Lung microvascular endothelial cell (primary cell): Measurements from ENCODE around the gene NSMF. TPM values are rescaled to one million over a fixed set of nuclear protein-coding genes. Genes with fewer than 3 reads are reported as not detected.
A peak's percentile ranks its signal among the peaks of the same experiment; 100 is the strongest.

ENCODE experiments used
- DNase-seq, 2 donors: peaks; one replicate each; pipeline versions ENCODE4 v3.0.0 to v3.0.0-alpha.2; 2010; ENCODE audit warnings: low read depth in 2 of 2
- total RNA-seq: library from RNA; depleted of rRNA; stranded (reverse); fragments of >200 nt; gene quantifications from 2 replicates; pipeline ENCODE4 v1.2.1, GENCODE V29; 2014

NSMF gene
- total RNA-seq, 1 donor from 2014 or later: 15.3 TPM

DNA sequence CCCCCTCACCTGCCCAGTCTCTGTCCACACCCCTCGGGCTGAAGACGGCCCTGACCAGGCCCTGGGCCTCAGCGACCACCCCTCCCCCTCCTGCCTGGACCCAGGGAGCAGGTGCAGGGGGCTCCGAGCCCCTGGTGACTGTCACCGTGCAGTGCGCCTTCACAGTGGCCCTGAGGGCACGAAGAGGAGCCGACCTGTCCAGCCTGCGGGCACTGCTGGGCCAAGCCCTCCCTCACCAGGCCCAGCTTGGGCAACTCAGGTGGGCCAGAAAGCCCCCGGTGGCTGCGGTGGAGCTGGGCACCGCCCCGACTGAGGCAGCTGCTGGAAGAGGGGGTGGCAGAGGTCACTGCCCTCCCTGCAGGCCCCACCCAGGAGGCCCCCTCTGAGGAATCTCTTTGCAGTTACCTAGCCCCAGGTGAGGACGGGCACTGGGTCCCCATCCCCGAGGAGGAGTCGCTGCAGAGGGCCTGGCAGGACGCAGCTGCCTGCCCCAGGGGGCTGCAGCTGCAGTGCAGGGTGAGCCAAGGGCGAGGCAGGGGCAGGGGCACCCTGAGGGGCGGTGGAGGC lies 25.7 kb downstream of the NSMF start:
- no peak for DNase-seq

DNA sequence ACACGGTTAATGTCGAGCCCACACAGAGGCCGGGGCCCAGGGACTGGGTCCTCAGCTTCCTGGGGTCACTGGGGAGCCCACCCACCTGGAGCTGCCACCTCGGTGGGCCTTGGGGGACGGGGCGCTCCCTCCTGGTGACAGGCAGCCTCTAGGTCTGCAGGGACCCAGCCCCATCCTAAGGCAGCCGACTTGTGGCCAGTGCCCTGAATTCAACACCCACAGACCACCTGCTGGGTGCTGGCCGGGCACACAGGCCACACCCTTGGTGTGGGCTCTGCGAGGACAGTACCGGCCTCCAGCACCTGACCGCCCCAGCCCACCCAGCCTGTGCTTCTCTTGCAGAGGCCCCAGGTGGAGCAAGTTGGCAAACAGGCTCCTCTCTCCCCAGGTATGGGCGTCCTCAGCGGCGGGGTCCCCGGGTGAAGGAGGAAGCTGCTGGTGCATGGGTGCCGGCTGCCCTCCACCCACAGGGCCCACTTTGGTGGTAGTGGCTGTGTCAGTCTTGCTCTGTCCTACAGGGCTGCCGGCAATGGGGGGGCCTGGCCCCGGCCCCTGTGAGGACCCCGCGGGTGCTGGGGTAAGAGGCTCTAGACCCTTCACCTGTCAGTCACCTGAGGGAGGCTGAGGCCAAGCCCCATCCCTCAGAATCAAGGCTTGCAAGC lies 26.3 kb downstream of the NSMF start:
- DNase-seq: no peak

DNA sequence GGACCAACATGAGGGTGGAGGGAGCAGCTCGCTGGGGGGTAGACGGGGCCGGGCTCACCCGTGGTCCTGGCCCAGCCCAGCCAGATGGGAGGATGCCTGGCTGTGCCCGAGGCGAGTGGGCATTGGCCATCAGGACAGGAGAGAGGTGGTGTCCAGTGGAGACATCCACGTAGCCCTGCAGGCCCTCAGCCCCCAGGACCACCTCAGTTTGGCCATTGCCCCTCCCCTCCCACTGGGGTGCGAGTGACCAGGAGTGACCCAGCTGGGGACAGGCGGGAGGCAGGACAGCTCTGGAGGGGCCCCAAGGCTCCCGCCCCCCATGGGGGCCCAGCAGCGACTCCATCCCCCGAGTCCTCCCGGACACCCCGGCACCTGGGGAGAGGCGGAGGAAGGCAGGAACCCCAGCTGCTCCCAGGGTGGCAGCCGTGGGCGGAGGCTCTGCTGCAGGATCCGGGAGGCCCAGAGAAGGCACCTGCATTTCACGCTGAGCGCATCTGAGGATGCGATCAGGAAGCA lies 27.7 kb downstream of the NSMF start:
- no peak for DNase-seq

DNA sequence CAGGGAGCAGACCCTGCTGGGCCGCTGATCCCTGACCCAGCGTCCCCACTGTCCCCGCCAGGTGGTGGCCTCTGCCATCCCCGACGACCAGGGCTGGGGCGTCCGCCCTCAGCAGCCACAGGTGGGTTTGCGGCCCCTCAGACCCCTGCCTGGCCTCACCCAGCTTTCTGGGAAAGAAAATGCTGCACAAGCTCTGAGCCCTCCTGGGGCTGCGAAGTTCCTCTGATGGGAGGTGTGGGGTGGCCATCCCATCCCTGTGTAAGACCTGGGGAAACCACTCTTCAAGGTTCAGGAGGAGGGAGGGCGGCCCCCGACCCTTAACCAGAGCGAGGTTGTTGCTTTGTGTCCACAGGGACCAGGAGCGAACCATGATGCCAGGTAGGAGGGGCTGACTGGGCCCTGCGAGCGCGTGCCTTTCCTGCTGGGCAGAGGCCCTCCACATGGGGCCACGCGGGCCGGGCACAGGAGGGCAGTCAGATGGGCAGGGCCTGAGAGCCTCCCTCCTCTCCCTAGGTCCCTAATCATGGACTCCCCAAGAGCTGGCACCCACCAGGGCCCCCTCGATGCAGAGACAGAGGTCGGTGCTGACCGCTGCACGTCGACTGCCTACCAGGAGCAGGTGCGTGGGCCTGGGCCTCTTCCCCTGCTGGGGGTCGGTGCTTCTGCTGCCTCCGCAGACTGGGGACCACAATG lies 28.3 kb downstream of the NSMF start:
- no peak for DNase-seq

DNA sequence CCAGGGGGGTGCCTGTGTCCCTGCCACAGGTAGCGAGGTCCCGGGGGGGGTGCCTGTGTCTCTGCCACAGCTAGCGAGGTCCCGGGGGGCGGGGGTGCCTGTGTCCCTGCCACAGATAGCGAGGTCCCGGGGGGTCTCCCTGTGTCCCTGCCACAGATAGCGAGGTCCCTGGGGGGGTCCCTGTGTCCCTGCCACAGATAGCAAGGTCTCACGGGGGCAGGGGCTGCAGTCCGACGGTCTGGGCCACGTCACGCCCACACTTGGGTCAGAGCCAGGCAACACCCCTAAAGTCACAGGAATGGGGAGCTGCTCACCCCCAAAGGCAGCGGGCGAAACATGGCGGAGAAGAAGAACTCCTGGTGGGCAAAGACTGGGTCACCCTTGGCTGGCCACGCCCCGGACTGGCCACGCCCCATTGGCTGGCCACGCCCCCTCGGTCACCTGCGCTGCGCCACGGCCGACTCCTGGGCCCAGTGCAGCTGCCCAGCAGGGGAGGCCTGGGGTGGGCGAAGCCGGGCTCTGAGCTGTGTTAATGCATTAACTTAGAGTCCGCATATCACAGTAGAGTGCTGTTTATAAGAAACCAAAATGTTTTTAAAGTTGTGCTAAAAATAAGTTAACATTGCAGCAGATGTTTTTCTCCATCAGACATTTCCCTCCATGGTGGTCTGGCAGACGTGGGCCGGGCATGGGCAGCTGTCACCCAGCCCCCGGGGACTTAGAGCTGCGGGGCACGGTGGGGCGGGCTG lies 29.0 kb downstream of the NSMF start:
- DNase-seq: no peak

DNA sequence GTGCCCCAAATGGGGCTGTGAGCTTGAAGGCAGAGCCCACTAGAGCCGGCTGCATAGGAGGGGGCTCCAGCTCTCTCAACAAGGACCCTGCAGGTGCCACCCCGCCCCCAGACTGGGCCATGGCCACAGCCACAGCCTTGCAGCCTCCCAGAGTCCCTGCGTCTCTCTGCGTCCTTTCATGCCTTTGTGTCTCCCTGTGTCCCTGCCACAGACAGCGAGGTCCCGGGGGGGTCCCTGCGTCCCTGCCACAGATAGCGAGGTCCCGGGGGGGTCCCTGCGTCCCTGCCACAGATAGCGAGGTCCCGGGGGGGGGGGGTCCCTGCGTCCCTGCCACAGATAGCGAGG lies 29.6 kb downstream of the NSMF start:
- DNase-seq: no peak

DNA sequence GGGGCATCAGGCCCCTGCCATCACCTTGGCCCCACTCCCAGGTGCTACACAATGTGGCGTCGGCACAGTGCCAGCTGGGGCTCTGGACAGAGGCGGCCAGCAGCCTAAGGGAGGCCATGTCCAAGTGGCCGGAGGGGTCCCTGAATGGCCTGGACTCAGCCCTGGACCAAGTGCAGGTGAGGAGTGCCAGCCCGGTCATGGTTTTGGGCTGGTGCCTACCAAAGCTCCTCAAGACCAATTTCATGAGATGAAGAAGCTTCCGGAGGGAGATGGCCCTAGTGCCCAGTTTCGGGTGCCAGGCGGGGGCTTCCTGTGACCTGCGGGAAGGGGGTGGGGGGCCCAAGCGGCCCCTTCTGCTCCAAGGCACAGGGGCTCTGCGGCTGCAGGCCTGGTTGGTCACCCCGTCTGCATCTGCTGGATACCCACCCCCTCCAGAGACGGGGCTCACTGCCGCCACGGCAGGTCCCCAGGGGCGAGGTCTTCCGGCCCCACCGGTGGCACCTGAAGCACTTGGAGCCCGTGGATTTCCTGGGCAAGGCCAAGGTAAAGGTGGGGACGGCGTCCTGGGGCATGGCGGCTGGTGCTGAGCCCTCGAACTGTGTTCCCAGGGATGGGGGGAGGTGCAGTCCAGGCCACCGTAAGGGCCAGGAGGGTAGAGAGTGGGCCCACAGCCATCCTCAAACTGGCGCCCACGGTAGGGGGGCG lies 30.1 kb downstream of the NSMF start:
- DNase-seq: no peak

DNA sequence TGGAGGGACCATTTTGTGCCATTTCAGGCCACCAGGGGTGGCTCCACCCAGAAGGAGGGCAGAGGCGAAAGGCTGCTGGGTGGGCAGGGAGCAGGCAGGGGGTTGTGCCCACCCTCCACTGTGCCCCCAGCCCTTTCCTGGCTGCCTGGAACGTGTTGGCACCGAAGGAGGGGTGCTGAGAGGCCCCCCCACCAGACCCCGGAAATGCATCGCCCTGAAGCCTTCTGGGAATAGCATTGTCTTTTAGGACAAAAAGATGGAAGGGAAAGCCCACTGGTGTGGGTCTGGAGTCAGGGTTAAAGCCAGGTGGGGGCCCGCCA lies 30.9 kb downstream of the NSMF start:
- DNase-seq: no peak

DNA sequence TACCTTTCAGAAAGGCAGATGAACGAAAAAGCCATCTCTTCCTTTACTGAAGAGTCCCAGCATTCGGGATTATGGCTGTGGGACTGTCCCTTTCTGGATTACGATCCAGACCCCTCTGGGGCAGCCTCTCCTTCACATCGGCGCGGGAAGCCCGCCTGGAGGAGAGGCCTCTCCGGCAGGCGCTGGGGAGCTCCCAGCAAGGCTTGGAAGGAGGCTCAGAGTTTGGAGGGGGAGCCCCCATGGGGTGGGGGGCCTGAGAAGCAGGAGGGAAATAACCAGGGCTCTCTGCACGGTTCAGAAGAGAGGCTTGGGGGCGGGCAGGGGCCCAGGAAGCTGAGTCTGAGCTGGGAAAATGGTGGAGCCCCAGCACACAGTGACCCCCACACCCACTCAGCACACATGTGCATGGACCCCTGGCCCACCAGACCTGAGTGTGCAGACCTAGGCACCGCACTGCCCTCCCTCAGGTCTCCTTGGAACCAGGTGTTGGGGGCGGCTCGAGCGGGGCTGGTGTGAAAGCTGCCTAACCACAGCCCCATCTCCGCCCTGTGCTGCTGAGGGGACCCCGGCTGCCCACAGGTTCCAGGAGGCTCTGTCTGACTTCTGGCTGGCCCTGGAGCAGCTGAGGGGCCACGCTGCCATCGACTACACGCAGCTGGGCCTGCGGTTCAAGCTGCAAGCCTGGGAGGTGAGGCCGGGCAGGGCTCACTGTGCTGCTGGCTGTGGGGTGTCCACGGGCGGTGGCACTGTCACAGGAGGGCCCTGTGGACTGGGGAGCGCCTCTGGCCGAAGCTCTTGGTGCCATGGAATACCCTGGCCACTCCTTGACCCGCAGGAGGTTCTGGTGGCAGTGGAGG lies 31.5 kb downstream of the NSMF start:
- no peak for DNase-seq

DNA sequence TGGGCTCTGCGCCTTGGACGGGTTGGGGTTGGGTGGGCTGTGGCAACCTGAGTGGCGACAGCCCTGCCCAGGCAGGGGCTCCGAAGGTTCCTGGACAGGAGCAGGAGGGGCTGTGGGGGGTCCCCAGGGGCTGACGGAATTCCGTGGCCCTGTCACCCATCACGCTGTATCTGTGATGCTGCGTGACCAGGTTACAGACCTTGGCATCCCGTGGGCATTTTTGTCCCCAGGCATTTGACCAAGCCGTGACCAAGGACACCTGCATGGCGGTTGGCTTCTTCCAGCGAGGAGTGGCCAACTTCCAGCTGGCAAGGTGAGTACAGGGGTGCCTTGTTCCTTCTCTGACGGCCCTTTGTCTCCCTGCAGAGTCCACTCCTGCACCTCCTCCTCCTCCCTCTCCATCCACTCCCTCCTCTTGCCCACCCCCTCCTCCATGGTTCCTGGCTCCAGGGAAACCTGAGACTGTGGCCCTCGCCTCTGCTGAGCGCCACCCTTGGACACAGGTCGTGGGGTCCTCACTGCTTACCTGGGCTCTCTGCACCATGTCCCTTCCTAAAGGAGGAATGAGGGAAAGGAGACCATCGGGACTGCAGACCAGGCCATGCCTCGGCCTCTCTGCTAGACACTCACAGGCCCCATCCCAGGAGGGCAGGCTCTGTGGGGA lies 33.0 kb downstream of the NSMF start:
- no peak for DNase-seq

DNA sequence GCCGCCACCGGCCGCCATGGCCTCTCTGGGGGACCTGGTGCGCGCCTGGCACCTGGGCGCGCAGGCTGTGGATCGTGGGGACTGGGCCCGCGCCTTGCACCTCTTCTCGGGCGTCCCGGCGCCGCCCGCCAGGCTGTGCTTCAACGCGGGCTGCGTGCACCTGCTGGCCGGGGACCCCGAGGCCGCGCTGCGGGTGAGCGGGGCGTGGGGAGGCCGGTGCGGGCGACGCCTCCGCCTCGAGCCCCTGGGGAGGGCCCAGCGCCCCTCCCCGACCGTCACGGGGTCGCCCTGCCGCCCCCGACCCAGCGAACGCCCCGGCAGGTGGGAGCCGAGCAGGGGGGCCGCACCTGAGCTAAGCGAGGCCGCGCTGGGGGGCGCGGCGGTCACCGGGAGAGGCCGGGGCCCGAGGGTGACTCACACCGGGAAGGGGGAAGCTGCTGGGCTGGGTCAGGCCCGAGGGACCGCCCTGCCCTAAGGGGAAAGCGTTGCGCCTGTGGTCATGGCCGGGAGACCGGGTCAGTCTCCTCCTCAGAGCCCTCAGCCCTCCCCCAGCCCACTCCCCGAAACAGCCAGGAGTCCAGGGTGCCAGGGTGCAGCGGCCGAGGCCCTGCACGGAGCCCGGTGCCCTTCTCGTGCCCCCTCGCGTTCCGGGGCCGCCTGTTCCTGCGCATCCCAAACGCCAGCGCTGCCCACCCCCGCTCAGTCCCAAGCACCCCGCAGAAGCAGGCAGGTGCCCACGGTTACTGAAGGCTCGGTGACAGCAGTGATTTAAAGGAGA lies 35.4 kb downstream of the NSMF start:
- peak in 1 of 2 donors; percentile 33 for DNase-seq

DNA sequence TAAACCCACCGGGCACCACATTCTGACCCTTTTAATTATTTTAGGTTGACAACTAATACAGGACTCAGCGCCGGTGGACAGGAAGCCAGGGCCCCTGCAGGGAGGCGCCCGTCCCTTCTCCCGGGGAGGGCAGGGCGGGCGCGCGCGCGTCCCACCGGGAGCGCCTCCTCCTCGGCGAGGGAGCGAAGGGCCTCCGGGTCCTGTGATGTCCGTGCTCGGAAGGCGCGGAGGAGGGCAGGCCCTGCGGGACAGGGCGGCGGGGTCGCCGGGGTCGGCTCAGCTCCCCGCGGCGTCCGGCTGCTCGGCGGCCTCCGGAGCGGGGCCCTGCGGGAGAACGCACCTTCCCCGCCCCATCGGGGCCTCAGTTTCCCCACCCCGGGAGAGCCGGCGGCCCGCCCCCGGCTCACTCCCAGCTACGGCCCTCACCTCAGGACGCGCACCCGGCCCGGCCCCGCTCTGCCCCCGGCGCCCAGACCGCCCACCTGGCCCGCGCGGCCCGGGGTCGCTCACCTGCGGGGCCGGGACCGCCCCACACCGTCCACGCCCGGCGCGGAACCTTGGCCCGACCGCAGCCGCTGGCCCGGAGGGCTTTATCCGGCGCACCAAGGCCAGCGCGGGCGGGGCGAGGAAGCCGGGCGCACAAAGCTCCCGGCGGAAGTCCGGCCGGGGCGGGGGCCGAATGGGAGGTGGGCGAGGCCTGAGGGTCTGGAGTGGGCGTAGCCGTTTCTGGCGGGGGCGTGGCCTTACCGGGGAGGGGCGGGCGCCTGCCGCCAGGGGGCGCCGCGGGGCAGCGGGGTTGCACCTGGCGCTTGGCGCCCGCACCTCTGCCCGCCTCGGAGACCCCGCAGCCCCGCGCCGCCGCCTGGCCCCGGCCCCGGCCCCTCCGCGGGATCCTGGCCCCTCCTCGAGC lies 36.3 kb downstream of the NSMF start, which contains the start of the genes EXD3 and NOXA1:
Gene EXD3 (minus strand): TSS at position 559 of the 910 bp plus-strand sequence. CDS start 27,805 bp downstream, outside the sequence.
Gene NOXA1 (plus strand): TSS at position 790 of the 910 bp plus-strand sequence. CDS start 137 bp downstream, outside the sequence.
- DNase-seq: peak; percentile 94 to 97

DNA sequence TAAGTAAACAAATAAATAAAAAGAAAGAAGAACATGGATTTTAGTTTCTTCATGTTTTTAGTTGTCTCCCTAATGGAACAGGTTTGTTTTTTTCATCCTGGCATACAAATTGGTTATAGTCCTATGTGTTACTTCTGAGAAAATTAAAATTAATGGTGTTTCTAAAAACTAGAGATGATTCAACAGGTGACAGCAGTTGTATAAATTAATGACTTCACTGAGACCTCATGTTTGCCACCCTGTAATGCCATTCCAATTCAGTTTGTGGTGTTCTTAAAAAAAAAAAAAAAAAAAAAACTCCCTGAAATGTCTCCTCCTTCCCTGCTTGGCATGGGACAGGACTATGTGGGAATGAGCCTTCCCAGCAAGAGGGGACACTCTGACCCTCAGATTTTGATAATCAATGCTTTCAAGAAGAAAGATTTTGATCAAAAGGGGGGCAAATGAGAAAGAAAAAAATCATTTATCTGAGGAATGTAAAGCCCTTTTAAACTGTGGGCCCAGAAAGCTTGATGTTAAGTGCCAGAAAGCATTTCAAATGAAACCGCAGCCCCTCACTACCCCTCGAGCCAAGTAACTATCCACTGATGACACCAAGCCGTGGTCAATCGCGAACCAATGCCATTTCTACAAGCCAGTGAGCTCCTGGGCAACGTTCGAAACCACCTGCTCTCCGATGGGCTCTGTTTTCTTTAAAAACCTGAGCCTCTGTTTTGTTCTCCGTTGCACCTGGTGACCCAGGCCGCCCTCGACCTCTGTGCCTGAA lies 37.1 kb downstream of the NSMF start:
- peak in 1 of 2 donors; percentile 31 for DNase-seq

DNA sequence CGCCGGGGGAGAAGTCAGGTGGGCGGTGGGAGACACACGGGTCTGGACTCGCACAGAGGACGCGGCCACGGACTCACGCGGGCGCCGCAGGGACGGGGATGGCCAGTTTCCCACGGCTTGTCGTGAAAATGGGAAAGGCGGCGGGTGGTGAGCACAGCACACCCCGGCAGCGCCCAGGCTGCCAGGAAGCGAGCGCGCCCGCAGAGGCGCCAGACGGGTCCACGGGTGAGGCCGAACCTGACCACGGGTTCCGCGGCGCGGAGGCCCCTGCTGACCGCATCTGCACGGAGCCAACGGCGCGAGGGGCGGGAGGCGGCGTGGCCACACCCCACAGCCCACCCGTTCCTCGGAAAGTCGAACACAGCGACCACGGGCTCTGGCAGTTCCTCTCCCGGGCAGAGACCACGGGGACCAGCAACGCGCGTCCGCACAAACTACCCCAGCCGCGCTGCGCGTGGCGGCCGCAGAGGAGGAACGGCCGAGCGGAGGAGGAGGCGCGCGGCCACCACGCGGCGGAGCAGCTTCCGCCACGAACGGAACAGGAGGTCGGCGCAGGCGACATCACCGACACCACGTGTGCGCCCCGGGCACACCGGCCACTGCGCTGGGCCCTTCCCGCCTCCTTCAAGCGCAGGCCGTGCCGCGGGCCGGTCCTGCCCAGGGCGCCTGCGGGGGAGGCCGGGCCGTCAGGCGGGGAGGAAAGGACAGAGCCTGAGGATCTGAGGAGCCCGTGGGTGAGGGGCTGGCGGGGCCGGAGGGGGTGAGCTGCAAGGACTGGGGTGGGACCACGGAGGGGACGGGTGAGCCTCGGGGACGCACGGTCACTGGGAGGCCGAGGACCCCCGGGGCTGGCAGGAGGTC lies 41.7 kb downstream of the NSMF start:
- DNase-seq: peak; percentile 39 to 54

DNA sequence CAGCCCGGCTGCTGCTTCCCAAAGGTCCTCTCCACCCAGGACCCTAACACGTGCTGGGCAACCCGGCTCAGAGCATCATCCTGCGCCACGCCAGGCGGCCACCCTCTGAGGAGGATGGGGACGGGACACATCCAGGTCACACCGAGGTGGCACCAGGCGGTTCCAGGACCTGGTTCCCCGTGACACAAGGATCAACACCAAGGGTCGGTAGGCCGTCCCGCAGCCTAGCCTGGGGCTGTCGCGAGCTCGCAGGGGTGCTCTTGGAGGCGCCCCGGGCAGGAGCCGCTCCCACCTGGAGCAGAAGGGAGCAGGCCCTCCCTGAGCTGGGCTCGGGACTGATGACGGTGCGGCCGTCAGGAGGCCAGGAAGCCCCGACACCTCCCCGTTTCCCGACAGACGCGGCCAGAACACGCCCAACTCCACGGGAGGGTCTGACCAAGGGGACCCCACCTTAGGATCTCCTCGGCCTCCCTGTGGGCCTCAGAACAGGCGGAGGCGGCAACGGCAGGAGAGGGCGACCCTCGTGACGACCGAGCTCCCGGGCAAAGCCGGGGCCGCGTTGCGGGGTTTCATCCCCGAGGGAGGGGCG lies 42.5 kb downstream of the NSMF start:
- DNase-seq: peak in 1 of 2 donors; percentile 51

DNA sequence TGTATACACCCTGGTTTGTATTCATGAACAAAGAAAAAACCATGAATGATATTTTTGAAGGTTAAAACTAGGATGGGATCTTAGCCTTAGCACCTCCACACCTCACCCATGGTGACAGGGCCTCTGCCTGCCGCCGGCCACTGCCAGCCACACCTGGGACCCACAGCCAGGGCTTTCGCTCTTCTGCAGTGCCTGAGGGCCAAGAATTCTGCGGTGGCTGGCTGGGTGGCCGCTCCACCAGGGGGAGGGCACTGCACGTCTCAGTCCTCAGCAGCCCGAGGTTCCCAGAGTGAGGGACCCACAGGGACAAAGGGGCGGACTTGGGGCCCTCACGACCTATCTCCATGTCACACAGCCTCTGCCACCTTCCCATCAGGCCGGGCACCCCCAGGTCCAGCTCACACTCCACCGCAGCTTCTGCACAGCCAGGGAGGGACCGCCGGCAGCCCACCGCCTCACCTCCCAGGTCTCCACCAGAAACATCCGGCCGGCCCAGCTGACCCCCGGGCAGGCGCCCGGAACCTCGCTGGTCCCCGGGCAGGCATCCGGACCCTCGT lies 43.0 kb downstream of the NSMF start:
- no peak for DNase-seq
